HEK293T (cell line): ENCODE data around the gene CERK.

Source experiments
- ARNT ChIP-seq: fragments of 450-650 bp; IDR thresholded peaks from 2 replicates; pipeline ENCODE4 v1.6.1; 2017; ENCODE audit warnings: mild to moderate bottlenecking
- BHLHE40 ChIP-seq: fragments of 450-650 bp; IDR thresholded peaks from 2 replicates; pipeline ENCODE4 v1.6.1; 2016; ENCODE audit warnings: mild to moderate bottlenecking, moderate library complexity, borderline replicate concordance
- TARDBP ChIP-seq: fragments of 450-650 bp; IDR thresholded peaks from 2 replicates; pipeline ENCODE4 v1.6.1; 2016

GRCh38 chr22:46653596-46653995 is 84.5 kb downstream of the CERK start:
- no peak for TF ChIP-seq TARDBP
- no peak for TF ChIP-seq BHLHE40
- no peak for TF ChIP-seq ARNT
